Measurements from ENCODE around the gene REM2.

The REM2 gene

DNA sequence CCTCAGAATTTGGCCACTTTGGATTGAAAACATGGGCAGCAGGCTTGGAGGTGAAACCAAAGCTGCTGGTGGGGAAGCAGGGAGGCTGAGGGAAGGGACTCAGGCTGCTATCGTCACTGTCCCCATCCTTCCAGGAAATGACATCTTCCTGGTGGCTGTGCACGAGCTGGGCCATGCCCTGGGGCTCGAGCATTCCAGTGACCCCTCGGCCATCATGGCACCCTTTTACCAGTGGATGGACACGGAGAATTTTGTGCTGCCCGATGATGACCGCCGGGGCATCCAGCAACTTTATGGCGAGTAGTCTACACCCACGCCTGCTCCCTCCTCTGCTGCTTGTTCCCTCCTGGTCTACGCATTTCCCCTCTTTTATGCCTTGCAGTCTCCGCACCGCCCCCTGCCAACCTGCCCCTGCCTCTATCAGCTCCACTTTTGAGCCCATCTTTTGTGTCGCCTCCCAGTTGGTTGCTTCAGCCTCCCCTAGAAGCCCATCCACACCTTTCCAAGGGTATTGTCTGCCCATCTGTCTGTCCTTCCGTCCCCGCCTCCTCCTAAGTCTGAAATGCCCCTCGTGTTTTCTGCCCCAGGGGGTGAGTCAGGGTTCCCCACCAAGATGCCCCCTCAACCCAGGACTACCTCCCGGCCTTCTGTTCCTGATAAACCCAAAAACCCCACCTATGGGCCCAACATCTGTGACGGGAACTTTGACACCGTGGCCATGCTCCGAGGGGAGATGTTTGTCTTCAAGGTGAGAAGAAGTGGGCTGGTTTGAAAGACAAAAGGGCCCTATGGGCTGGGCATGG lies 39.7 kb upstream of the REM2 start:
- TF ChIP-seq, protein P1, sequence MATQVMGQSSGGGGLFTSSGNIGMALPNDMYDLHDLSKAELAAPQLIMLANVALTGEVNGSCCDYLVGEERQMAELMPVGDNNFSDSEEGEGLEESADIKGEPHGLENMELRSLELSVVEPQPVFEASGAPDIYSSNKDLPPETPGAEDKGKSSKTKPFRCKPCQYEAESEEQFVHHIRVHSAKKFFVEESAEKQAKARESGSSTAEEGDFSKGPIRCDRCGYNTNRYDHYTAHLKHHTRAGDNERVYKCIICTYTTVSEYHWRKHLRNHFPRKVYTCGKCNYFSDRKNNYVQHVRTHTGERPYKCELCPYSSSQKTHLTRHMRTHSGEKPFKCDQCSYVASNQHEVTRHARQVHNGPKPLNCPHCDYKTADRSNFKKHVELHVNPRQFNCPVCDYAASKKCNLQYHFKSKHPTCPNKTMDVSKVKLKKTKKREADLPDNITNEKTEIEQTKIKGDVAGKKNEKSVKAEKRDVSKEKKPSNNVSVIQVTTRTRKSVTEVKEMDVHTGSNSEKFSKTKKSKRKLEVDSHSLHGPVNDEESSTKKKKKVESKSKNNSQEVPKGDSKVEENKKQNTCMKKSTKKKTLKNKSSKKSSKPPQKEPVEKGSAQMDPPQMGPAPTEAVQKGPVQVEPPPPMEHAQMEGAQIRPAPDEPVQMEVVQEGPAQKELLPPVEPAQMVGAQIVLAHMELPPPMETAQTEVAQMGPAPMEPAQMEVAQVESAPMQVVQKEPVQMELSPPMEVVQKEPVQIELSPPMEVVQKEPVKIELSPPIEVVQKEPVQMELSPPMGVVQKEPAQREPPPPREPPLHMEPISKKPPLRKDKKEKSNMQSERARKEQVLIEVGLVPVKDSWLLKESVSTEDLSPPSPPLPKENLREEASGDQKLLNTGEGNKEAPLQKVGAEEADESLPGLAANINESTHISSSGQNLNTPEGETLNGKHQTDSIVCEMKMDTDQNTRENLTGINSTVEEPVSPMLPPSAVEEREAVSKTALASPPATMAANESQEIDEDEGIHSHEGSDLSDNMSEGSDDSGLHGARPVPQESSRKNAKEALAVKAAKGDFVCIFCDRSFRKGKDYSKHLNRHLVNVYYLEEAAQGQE (IDR thresholded peaks at IDR 0.05; ENCODE audit: insufficient read depth in 1 of 2, low read depth in 2 of 2, low read length in 2 of 2): no peak
- TF ChIP-seq FOXP2 (optimal IDR thresholded peaks at IDR 0.05; ENCODE audit: borderline replicate concordance, extremely low read depth, extremely low read length, insufficient read depth) (no peak), POLR2AphosphoS5 (IDR thresholded peaks at IDR 0.05; ENCODE audit: low read depth, low read length) (no peak), SIN3A (IDR thresholded peaks at IDR 0.05; ENCODE audit: borderline replicate concordance, insufficient read depth, low read length) (no peak), TAF1 (IDR thresholded peaks at IDR 0.05; ENCODE audit: borderline replicate concordance, insufficient read depth, low read length) (no peak)

- TF ChIP-seq, protein P1 (IDR thresholded peaks at IDR 0.05; ENCODE audit: insufficient read depth in 1 of 2, low read depth in 2 of 2, low read length in 2 of 2): no peak
- no peak for TF ChIP-seq FOXP2 (optimal IDR thresholded peaks at IDR 0.05; ENCODE audit: borderline replicate concordance, extremely low read depth, extremely low read length, insufficient read depth)
- TF ChIP-seq SIN3A (IDR thresholded peaks at IDR 0.05; ENCODE audit: borderline replicate concordance, insufficient read depth, low read length): no peak
- TF ChIP-seq POLR2AphosphoS5 (IDR thresholded peaks at IDR 0.05; ENCODE audit: low read depth, low read length): no peak
- no peak for TF ChIP-seq TAF1 (IDR thresholded peaks at IDR 0.05; ENCODE audit: borderline replicate concordance, insufficient read depth, low read length)
Measured at GRCh38 chr14:22844221-22845102, 38.6 kb upstream of the REM2 start.

DNA sequence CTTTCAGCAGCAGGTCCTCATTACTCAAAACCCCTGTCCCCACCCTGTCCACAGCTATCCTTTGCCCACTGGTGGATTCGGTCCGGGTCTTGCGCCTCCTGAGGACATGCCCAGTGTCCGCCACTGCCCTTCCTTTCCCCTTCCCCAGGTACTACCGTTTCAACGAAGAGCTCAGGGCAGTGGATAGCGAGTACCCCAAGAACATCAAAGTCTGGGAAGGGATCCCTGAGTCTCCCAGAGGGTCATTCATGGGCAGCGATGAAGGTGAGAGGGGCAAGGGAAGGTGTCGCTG lies 38.0 kb upstream of the REM2 start:
- TF ChIP-seq TAF1 (IDR thresholded peaks at IDR 0.05; ENCODE audit: borderline replicate concordance, insufficient read depth, low read length) (no peak), FOXP2 (optimal IDR thresholded peaks at IDR 0.05; ENCODE audit: borderline replicate concordance, extremely low read depth, extremely low read length, insufficient read depth) (no peak), POLR2AphosphoS5 (IDR thresholded peaks at IDR 0.05; ENCODE audit: low read depth, low read length) (no peak), SIN3A (IDR thresholded peaks at IDR 0.05; ENCODE audit: borderline replicate concordance, insufficient read depth, low read length) (no peak)
- TF ChIP-seq, protein P1 (IDR thresholded peaks at IDR 0.05; ENCODE audit: insufficient read depth in 1 of 2, low read depth in 2 of 2, low read length in 2 of 2): no peak

DNA sequence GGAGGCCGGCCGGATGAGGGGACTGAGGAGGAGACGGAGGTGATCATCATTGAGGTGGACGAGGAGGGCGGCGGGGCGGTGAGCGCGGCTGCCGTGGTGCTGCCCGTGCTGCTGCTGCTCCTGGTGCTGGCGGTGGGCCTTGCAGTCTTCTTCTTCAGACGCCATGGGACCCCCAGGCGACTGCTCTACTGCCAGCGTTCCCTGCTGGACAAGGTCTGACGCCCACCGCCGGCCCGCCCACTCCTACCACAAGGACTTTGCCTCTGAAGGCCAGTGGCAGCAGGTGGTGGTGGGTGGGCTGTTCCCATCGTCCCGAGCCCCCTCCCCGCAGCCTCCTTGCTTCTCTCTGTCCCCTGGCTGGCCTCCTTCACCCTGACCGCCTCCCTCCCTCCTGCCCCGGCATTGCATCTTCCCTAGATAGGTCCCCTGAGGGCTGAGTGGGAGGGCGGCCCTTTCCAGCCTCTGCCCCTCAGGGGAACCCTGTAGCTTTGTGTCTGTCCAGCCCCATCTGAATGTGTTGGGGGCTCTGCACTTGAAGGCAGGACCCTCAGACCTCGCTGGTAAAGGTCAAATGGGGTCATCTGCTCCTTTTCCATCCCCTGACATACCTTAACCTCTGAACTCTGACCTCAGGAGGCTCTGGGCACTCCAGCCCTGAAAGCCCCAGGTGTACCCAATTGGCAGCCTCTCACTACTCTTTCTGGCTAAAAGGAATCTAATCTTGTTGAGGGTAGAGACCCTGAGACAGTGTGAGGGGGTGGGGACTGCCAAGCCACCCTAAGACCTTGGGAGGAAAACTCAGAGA lies 37.0 kb upstream of the REM2 start:
- TF ChIP-seq FOXP2 (optimal IDR thresholded peaks at IDR 0.05; ENCODE audit: borderline replicate concordance, extremely low read depth, extremely low read length, insufficient read depth) (no peak), TAF1 (IDR thresholded peaks at IDR 0.05; ENCODE audit: borderline replicate concordance, insufficient read depth, low read length) (no peak), POLR2AphosphoS5 (IDR thresholded peaks at IDR 0.05; ENCODE audit: low read depth, low read length) (no peak), SIN3A (IDR thresholded peaks at IDR 0.05; ENCODE audit: borderline replicate concordance, insufficient read depth, low read length) (no peak)
- TF ChIP-seq, protein P1 (IDR thresholded peaks at IDR 0.05; ENCODE audit: insufficient read depth in 1 of 2, low read depth in 2 of 2, low read length in 2 of 2): no peak
